Activated T-helper 9 cell treated with anti-CD3 and anti-CD28 coated beads, Interleukin-2, amount 50 U/mL, for 16 hours (primary cell): ENCODE data around the gene PLOD2.

Experiments used
- DNase-seq: peaks from one replicate; pipeline ENCODE4 v3.0.0-alpha.2; 2020; ENCODE audit warnings: low read depth

PLOD2 gene

DNA sequence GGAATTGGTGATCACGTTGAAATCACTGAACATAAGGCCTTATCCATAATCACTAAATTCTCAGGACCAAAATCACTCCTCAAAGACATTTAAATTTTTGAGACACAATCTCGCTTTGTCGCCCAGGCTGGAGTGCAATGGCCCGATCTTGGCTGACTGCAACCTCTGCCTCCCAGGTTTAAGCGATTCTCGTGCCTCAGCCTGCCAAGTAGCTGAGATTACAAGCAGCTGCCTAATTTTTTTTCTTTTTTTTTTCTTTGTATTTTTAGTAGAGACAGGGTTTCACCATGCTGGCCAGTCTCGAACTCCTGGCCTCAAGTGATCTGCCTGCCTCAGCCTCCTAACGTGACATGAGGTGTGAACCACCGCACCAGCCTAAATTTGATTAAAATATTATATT, 61.7 kb downstream of the PLOD2 start:
- no peak for DNase-seq

- DNase-seq: no peak
Observed at GRCh38 chr3:146093896-146094295, 67.1 kb downstream of the PLOD2 start.

DNA sequence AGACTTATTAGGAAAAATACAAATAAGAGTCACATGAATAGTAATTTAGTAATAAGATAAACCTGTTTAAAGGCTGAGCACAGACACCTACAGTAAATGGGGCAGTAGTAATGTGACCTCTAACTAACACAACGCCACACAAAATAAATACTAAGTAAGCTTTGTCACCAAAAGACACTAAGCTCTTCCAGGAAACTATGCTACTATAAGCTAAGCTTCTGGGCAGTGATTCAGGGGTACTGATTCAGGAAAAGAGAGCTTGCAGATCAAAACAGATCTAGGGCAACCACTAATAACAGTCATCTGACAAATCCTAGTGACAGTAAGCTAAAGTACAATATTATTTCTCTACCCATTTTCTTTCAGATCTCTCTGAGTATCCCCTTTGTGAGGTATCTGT, 68.8 kb downstream of the PLOD2 start:
- no peak for DNase-seq

- no peak for DNase-seq
Observed at GRCh38 chr3:146091397-146091796, 69.6 kb downstream of the PLOD2 start.

DNA sequence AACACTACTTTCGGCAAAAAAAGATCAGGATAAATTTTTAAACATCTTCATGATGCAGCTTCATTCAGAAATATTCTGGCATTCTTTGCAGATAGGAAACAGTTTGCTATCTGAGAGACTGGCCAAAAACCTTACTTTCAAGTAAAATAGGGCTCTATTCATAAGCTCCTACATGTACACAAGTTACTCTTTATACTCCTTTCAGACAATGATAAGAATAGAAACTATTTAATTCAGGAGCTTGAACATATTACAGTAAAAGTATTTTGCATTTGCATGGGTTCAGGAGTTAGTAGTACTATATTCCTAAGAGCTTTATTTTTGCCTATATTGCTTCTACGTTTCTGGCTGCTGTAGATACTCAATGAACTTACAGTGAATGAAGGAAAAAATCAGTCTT, 70.5 kb downstream of the PLOD2 start:
- no peak for DNase-seq

DNA sequence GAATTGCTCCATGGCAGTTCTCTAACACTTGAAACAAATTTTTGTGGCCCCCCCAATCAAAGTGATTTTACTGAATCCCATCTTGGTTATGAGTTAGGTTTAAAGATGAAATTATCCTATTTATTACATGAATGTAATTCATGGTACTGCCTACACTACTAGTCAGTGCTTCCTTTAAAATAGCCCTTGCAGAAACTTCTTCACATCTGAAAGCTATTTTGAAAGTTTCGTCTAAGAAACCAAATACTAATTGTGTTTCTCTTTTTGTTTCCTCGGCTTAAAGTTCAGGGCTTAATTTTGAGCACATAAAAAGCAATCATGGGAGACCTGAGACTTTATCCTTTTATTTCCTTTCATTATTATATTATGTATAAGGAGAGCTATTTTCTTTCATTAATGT, 72.1 kb downstream of the PLOD2 start:
- DNase-seq: no peak

DNA sequence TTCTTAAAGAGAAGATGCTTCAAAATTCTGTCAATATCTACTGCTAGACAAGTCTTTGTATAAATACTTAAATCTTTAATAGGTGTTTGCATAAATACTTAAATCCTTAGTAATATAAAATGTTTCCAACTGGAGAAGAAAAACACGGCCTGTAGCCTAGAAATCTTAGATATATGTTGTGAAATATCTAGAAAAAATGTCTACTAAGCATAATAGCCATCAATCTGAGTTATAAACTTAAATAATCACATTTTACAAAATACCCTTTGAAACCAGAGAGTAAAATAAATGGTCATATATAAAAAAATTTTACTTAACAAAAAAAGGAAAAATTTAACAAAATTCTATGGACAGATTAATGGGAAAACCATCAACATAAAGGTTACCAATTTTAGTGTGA, 73.9 kb downstream of the PLOD2 start:
- DNase-seq: no peak

DNA sequence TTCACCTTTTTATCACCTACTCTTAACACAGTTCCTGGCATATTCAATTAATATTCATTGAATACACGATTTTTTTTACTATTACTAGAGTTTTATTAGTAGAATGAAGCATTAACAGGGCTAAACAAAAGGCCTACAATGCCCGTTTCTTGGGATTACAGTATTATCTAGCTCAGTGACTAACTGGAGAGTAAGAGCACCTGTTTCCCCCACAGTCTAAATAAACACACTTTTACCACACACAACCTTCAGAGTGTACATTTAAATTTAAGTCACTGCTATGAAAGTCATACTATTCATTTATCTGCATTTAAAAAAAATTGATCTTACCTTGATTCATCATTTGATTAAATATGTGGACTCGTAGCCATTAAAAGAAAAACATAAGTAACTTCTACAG, 74.8 kb downstream of the PLOD2 start:
- no peak for DNase-seq

DNA sequence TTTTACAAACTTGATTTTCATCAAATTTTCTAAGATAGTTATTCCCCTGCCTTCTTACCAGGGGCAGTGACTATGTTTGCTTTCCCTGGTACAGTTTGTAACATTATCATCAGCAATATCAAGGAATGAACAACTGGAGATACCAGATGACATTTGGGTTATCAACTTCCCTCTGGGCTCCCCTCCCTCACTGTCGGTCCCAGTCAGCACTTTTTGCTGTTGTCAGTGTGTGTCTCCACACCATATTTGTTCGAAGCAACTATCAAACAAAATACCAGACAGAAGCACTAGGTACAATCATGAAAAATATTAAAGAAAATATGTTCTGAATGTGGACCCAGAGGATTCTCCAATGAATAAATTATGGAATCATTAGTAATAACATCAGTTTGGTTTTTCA, 75.3 kb downstream of the PLOD2 start:
- DNase-seq: no peak

DNA sequence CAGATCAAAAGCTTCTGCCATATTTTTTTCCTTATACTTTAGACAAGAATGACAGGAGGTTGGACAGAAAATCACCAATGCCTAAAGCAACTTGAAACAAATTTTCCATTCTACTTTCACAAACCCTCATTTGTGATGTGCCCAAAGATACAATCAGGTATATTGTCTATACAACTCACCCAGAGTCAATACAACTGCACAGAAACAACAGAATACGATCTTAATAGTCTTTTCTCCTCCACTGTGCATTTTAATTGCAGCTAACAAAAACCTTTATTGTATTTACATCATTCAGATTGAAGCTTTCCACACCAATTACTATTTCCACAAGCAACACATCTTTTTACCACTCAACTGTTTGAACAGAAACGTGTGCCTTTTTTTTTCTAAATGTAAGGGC, 80.4 kb downstream of the PLOD2 start:
- no peak for DNase-seq

DNA sequence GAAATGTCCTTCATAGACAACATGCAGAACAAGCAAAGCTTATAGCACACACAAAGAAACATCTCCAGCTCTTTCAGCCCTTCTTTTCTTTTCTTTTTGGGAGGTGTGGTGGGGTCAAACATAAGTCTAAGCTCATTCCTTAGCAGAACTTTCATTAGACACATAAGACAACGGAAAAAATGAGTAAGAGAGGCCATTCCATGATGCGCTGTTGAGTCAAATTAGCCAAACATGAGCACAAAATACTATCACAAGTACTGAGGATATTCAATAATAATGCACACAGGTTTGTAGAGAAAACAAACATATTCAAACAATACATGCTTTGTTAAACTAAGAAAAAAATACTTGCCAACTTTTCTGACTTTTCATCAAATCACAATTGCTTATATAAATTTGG, 83.0 kb downstream of the PLOD2 start:
- no peak for DNase-seq

GRCh38 chr3:146077181-146077580, 83.8 kb downstream of the PLOD2 start:
- DNase-seq: no peak

DNA sequence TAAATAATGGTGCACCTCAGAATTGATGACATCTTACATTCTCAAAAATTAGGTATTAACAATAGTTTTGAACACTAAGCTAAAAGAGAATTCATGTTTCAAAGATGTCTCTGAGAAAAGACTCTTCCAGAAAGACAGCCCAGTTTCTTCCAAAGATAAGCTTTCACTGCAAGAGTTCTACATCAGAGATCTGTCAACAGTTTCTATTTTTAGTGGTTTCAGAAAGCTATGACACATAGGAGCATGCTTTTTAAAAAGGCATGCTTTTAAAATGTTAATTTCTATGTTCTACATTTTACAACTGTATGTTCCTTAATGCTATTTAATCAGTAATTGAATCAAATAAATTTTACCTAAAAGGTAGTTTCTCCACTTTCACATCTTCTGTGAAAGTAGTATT, 88.2 kb downstream of the PLOD2 start:
- no peak for DNase-seq

- no peak for DNase-seq
Observed at GRCh38 chr3:146072061-146072460, 88.9 kb downstream of the PLOD2 start.

- no peak for DNase-seq
Observed at GRCh38 chr3:146071632-146072031, 89.4 kb downstream of the PLOD2 start.

GRCh38 chr3:146067048-146067447, 93.9 kb downstream of the PLOD2 start:
- DNase-seq: no peak

DNA sequence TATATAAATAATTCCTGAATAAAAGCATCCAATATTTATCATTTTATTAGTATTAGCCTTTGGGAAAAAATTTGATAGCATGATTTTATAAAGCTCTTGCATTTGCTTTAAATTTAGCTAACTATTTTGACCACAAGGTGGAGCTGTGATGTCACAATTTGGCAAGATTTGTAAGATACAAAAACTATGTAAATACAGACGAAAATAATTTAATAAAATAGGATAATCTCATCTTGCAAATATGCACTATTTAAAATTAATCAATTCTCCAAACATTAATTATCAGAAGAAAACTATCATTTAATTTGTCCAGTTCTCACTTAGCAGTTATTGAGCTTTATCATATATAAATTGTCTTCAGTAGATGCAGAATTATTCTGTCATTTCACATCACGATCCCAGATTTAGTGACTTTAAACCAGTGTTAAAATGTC, 95.4 kb downstream of the PLOD2 start:
- no peak for DNase-seq

- DNase-seq: no peak
Observed at GRCh38 chr3:146058241-146058640, 102.7 kb downstream of the PLOD2 start.

DNA sequence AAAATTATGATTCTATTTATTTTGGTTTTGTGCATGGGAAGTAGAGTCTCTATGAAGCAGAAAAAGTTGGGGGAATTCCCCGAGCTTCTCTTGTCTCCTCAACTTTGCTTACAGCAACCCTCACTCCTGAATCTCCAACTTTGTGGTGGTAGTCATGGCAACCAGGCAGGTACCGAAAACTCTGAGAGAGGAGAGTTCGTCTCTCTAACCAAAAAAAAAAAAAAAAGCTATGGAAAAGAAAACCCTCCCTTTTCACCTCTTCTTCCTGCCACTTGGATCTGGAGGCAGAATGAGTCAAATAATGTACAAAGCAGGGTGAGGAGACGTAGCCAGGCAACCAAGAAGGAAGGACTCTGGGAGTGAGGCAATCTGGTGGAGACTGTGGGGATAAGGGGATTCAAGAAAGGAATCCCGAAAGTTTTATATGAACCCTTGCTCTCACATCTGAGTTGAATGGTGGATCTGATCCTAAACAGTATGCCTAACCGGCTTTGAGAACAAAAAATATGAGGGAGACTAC, 108.1 kb downstream of the PLOD2 start:
- DNase-seq: no peak

- no peak for DNase-seq
Observed at GRCh38 chr3:146052056-146052790, 108.8 kb downstream of the PLOD2 start.

GRCh38 chr3:146050691-146051090, 110.3 kb downstream of the PLOD2 start:
- no peak for DNase-seq

DNA sequence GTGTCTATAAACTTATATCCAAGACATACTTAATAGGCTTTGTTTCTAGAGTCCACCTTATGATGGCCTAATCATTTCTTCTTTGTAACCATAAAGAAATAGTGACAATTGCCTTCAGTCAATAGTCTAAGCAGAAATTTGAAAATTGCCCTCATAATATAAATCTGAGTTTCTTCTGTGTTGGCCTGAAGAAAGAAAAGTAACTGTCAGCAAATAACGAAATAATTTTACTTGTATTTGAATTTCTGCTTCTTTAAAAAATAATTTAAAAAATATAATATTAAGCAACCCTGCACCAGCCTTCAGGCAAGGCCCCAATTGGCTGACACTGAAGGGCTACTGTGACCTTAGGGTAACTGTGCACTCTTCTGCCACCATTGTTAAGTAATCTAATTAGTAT, 113.5 kb downstream of the PLOD2 start:
- no peak for DNase-seq

GRCh38 chr3:146044046-146044445, 116.9 kb downstream of the PLOD2 start:
- DNase-seq: no peak

GRCh38 chr3:146040630-146041029, 120.4 kb downstream of the PLOD2 start:
- DNase-seq: no peak
